Measurements from ENCODE around the gene ZNF783.
A peak's percentile ranks its signal among the peaks of the same experiment; 100 is the strongest.

ZNF783 gene

DNA sequence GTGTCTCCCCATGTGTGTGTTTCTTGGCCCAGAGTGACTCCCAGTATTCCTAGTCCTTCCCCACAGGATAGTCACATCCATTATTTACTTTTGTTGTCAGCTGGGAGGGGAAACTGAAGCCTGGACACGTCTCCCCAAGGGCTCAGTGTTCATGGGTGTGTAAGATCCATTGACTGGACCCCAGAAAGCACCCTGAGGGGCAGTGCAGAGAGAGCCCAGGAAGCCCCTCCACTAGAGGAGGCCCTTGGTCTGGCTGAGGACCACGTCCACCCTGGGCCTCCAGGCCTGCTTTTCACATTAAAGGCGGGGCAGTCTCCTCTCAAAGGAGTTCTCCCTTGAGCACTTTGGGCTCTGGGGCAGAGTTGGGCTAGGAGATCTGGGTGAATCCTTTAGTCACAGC is 21.3 kb downstream of the ZNF783 start:
- DNase-seq = no peak

DNA sequence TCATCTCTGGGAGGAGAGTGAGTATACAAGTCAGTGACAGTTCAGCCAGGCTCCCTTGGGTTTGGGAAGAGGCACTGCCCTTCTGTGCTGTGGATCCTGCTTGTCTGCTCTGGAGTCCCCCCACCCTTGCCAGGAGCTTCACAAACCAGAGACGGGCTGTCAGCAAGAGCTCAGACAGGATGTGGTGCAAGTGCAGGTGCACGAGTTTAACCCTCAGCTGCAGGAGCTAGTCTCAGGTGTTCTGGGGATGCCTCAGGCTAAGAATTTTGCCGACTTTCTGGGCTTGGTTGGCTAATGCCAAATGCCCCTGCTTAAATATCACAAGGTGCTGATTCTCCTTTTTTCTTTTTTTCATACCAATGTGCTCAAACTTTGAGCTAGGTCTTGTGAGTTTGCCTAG is 22.3 kb downstream of the ZNF783 start:
- peak; percentile 7 for DNase-seq

DNA sequence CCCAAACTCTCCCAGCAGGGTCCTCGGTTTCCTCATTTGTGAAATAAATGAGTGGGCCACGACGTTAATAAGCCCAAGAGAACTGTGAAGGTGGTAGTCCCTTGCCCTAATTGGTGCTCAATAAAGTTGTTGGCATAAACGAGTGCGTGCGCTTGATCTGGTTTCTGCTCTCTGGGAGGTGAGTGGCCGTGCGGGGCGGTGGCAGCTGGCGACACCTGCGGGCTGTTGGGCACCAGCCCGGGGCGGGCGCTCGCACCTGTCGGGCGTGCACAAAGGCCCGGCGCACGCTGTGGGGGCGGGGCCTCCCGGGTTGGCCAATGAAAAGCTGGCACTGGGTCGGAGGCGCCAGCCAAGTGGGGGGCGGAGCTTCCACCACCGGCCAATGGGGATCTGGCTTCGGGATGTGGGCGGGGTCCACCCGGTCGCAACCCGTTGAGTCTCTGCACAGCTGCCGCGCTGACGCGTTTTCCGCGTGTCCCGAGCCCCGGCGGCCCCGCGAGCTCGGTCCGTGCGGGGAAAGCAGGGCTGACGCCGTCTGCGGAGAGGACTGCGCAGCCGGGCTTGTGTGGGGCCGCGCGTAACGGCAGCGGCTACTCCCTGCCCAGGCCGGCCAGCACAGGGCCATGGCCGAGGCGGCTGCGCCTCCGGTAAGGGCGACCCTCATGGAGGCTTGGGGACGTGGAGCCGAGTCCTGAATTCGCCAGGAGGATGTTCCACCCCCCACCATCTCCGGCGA is 23.0 kb downstream of the ZNF783 start:
- DNase-seq = peak; percentile 96

DNA sequence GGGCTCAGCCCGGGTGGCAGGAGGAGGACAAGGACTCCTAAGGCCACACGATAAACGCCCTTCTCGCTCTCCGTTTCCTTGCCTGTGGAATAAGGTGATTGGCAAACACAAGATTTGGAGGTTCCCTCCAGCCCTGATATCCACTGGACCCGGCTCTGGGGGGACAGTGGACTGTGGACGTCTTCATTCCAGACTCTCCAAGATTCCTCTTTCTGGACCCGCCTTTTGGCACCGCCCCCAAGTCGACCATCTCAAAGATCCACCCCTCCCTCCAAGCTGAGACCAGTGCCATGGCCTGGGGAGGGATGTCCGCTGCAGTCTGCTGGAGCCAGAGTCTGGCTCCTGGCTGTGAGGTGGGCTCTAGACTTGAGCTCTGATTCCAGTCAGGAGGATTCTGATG is 23.6 kb downstream of the ZNF783 start:
- no peak for DNase-seq

DNA sequence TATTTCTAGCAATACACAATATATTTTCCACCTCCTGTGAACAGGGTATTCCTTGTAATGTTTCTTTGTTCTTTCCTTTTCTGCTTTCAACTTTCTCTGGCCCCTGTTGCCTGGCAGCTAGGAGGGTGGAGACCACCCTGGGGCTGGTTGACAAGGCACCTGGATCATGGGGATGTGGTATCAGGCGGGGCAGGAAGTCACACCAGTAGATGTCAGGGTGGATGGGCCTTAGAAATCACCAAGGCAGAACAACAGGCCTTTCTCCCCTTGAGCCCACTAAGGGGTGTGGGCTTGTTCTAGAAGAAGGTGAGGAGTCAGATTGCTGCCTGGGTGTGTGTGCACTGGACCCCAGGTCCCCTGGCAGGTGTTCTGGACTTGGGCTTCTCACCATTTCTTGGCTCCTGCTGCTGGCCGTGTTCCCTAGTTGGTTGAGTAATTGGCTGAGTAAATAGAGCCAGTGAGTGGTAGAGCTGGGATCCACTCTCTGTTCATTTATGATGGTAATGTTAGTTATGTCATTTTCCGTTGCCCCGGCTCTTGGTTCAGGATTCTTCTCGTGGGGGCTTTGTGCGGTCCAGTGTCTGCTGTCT is 24.9 kb downstream of the ZNF783 start:
- no peak for DNase-seq

DNA sequence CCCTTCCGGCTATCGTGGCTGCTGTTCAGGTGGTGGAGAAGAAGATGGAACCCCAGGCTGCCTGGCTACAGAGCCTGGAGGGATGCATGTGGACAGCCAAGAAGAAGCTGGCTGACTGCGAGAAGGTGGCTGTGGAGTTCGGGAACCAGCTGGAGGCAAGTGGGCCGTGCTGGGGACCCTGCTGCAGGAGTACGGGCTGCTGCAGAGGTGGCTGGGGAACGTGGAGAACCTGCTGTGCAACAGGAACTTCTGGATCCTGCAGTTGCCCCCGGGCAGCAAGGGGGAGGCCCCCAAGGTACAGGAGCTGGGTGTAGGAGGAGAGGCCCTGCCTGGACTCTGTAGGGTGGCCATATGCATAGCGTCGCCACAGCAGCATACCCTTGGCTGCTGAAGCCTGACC is 25.6 kb downstream of the ZNF783 start:
- no peak for DNase-seq

DNA sequence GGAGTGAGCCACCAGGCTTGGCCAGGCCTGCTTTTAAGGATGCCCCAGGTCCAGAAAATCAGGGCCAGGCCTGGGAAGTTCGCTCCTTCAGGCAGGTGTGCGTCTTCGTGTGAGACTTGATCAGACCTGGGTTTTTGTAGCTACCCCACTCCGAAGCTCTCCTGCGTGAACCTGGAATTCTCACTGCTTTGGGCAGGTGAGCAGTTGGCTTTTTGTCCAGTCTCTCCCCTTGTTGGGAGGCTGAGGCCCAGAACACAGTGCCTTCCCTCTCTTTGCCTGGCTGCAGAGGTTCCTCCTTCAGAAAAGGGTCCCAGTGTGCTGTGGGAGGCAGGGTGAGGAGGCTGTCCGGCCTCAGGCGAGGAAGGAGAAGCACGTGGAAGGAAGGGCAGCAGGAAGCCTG is 27.3 kb downstream of the ZNF783 start:
- DNase-seq = no peak

DNA sequence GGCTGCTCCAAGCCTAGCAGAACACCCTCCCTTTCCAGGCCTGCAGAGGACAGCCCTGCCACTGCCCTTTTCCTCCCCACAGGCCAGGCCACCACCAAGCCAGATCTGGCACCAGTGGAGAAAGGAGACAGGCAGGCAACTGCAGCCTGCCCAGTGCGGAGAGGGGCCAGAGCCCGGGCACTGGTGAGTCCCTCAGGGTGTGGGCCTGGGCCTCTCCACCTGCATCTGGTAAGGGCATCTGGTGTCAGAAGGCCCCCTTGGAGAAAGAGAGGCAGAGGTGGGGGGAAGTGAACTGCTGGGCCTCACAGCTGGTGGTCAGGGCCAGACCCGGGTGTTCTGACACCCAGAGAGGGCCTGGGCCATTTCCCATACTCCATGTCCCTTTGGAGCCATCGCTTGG is 27.9 kb downstream of the ZNF783 start:
- no peak for DNase-seq

DNA sequence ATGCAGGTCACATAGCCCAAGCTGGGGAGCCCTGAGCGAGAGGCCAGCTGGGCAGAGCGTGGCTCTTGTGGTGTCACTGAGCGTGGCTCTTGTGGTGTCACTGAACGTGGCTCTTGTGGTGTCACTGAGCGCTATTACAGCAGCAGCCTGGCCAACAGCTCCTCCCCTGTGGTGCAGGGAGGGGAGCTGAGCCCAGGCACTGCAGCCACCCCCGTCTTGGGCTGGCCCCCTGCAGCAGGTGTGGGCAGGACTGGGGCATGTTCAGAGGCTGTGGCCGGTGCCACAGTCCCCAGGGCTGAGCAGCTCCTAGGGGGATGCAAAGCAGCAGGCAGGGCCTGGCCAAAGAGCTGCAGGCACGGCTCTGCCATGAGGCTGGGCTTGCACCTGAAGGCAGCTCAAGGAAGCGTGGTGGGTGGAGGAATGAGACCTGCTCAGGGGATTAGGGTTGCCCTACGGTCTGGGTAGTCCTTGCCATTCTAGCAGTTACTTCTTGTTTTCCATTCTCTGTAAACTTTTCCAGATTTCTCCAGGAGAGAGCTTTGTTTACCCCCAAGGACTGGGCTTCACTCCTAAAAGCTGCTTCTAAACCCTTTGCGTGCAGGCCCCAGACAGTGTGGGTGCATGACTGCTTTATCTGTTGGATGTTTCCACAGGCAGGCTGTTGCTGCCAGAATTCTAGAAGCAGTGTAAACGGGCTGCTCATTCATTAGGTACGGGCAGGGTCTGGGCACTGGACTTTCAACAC is 29.2 kb downstream of the ZNF783 start:
- DNase-seq = no peak

DNA sequence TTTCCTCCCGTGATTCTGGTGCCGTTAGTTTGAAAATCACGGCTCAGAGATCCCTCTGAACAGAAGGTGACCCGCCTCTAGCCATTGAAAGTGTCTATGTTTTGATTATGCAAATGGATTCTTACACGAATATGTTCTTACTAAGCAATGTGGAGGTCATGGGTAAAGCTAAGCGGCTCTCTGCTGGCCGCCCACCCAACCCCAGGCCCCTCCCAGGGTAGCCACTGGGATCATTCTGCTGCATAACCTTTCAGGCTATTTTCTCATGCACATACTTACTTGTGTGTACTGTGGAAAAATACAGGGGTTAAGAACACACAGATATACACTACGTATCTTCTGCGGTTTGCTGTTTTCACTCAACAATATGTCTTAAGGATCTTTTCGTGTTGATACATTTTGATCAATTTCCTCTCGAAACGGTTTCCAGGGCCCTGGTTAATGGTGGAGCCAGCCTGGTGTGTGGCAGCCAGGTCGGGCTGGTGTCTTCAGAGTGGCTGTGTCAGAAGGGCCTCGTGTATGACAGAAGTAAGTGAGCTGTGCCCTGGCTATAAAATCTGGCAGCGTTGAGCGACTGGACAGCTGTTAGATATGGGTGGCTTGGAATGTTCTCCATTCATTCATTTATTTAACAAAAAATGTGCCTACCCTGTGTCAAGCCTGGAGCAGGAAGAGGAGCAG is 29.9 kb downstream of the ZNF783 start:
- DNase-seq = no peak

DNA sequence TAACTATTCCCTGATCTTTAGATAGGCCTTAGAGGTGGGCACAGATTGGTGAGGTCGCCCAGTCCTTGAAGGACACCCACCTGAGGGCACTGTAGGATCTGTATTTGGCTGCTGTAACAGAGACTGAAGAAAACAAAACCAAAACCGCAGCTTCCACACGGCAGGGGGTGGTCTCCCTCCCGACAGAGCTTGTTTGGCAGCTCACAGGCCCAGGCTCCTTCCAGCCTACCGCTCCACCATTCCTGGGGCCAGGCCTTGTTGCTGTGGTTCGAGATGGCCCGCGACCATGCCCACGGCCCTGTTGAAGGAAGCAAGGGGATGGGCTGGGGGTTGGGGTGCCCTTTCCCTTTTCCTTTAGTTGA is 30.4 kb downstream of the ZNF783 start:
- no peak for DNase-seq

DNA sequence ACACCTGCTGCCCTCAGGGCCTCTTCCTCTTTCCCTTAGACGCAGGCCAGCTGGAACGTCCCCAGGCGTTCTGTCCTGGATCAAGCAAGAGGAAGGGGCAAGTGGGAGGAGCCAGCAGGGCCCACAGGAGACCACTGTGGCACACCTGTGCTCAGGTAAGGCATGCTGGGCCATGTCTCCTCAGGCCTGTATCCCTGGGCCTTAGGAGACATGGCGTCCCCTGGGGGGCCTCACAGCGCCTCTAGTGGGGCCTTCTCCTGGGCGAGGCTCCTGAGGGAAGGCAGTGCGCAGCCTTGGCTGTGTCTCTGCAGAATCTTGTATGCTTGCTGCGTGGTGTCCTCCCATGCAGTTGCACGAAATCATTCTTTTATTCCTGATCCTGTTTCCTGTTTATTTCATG is 31.3 kb downstream of the ZNF783 start:
- no peak for DNase-seq

DNA sequence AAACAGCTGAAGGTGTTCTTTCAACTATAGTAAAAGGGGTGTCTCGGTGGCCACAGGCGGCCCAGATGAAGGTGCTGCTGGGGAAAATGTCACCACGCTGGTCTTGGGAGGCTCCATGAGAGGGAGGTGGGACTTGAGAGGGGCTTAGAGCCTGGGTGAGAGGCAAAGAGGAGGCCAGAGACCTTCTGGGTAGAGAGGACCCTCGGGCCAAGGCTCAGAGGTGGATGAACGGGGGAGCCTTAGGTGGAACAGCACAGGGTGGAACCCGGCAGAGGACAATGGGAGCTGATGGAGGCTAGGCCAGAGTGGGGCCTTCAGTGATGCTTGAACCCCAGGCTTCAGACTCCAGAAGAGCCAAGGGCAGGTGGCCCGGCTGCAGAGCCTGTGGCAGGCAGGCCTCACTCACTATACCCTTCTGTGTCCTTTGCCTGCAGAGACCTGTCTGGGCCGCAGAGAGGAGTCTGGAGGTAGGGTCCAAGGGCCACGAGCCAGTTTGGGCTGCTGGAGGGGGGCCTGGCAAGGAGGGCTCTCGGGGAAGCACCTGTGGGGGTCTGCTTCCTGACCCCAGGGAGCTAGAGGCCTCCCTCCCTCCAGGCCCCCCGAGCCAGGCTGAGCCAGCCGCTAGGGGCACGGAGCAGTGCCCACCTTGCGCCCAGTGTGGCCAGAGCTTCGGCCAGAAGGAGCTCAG is 32.1 kb downstream of the ZNF783 start:
- no peak for DNase-seq

DNA sequence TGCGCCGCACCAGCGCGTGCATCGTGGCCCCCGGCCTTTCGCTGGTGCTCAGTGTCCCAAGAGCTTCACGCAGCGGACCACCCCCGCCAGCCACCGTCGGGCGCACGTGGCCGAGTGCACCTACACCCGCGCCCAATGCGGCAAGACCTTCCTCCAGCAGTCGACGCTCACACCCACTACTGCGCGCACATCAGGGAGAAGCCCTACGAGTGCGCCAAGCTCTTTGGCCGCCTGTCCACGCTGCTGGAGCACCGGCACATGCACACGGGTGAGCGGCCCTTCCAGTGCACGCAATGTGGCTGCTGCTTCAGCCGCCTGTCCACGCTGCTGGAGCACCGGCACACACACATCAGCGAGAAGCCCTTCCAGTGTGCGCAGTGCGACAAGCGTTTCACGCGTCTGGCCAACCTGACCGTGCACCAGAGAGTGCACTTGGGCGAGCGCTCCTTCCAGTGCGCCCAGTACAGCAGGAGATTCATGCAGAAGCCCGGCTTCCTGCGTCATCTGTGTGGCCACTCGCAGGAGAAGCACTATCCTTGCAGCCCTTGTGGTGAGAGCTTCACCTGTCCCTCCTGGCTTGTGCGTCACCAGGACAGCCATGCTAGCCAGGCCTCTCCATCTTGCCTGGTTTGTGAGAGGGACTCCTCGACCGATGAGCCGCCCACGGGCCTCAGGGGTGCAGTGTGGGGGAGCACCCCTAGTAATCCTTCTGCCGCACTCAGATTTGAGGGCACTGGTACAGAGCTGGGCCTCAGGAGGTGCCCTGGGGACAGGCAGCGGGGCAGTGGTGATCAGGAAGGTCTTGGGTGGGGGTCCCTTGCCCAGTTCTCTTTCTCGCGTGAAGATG is 32.9 kb downstream of the ZNF783 start:
- DNase-seq = no peak

DNA sequence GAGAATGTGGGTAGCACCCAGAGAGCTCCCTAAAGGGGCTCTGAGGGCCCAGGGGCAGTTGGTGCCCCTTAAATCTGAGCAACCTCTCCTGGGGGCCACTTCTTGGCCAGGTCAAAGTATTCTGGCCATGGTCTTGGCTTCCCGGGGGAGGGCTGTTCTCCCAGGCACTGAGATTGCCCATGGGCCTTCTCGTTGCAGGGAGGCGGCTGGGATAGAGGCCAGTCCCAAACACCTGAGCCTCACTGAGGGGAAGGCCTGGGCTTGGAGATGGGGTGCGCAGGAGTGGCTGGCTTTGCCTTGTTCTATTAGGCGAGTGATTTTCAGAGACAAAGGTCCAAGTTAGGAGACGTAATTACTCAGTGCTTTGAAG is 33.5 kb downstream of the ZNF783 start:
- no peak for DNase-seq

DNA sequence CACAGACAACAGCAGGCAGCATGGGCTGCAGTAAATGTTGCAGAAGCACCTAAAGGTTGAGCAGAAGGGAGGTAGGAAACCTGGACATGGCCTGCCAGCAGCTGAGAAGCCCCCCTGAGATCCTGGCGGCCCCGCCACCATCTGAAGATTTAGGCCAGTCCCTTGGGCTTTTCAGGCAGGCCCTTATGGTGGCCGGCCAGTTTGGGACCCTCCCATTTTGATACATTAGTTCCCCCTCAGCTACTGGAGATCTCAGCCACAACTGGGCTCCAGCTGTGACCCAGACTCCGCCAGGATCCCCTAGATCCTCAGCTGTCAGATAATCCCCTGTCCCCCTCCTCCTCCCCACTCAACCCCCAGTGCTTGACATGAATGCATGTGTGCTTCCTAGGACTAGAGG is 34.4 kb downstream of the ZNF783 start:
- no peak for DNase-seq

DNA sequence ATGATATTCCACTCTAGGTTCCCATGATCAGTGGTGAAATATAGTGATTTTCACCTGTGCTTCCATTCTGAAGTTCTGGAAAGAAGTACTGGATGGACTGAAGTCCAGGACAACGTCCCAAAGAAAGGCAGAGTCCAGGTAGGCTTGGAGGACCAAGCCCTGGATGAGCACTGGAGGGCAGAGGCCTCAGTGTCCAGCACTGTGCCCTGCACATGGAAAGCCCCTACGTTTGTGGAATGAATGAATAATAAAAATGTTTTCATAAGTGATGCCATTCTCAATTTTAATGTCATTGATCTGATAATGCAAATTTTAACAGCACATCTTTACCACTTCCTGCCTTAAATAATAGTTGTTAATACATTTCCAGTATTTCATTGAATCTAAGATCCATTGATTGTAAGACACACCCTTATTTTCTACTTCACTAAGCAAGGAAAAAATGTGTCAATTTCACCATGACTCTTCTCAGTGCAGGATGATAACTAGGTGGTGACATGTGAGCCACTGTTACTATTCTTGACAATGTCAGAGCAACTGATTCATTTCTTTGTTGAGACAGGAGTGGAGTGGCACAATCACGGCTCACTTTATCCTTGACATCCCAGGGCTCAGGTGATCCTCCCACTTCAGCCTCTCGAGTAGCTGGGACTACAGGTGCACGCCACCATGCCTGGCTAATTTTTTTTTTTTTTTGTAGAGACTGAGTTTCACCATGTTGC is 35.2 kb downstream of the ZNF783 start:
- no peak for DNase-seq

DNA sequence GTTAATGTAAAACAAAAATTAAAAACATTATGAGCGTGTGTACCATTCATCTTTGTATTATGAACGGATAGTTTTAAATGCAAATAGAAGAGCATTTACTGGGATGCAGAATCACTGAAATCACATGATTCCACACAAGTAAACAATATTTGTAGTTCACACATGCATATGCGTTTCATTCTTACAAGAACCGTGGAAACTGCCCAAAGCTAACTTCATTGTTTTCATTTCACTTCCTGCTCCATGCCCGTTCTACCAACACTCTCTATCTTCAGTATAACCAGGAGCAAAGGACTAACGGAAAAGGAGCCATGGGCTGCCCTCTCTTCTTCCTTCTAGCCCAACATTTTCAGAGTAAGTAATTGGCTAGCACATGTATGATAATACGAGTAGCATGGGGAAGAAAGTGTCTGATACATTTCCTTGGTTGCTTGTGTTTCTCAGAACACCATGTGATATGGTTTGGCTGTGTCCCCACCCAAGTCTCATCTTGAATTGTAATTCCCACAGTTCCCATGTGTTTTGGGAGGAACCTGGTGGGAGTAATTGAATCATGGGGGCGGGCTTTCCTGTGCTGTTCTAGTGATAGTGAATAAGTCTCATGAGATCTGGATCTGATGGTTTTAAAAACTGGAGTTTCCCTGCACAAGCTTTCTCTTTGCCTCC is 38.8 kb downstream of the ZNF783 start:
- DNase-seq = no peak

DNA sequence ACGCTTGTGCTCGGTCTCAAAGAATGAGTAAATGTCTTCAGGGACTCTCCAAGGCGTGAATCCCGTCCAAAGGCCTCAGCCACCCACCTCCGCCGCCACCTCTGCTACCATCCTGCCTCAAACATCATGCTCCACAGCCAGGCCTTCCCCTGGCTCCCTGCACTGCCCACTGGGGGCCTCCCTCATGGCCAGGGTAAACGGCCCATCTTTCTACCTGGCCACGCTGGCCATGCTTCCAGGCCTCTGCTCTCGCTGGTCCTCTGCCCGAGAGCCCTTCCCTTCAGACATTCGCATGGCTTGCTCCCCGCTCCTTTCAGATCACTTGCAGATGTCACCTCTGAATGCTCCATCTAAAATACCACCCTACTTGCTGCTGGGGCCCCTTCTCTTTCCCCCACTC is 40.2 kb downstream of the ZNF783 start:
- DNase-seq = no peak

DNA sequence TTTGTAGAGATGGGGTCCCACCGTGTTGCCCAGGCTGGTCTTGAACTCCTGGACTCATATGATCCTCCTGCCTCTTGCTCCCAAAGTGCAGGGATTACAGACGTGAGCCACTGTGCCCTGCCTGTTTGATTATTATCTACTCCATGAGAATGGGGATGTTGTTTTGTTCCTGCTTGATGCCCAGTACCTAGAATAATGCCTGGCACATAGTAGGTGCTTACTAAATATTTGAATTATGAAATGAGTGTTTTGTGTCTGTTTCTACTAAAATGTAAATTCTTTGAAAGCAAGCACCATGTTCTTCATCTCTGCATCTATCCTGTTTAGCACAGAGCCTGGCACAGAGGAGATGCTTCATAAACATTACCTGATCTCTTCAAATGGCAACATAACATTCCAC is 40.9 kb downstream of the ZNF783 start:
- no peak for DNase-seq

DNA sequence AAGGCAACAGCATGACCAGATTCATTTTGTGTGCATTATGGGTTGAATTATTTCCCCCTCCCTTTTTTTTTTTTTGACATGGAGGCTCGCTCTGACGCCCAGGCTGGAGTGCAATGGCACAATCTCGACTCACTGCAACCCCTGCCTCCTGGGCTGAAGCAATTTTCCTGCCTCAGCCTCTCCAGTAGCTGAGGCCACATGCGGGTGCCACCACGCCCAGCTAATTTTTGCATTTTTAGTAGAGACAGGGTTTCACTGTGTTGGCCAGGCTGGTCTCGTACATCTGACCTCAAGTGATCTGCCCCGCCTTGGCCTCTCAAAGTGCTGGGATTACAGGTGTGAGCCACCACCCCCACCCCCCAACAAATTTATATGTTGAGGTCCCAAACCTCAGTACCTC is 42.0 kb downstream of the ZNF783 start:
- DNase-seq = no peak

Measured in NCI-H1105 (cell line).